ENCODE measurements around the gene TAX1BP3. TPM values are rescaled to one million over a fixed set of nuclear protein-coding genes. Genes with fewer than 3 reads are reported as not detected.

TAX1BP3 gene
- total and polyA plus RNA-seq, 2 of the 13 experiments (the other 11 are each of a cell fraction or from before 2014, with no cell fraction given), result 16.7 to 45.1 TPM

GRCh38 chr17:3635474-3636153 is 32.8 kb downstream of the TAX1BP3 start (continued):
- TF ChIP-seq ZNF33A (CRISPR knock-in tag; IDR thresholded peaks at IDR 0.05; ENCODE audit: borderline replicate concordance), result no peak
- TF ChIP-seq, protein P1, sequence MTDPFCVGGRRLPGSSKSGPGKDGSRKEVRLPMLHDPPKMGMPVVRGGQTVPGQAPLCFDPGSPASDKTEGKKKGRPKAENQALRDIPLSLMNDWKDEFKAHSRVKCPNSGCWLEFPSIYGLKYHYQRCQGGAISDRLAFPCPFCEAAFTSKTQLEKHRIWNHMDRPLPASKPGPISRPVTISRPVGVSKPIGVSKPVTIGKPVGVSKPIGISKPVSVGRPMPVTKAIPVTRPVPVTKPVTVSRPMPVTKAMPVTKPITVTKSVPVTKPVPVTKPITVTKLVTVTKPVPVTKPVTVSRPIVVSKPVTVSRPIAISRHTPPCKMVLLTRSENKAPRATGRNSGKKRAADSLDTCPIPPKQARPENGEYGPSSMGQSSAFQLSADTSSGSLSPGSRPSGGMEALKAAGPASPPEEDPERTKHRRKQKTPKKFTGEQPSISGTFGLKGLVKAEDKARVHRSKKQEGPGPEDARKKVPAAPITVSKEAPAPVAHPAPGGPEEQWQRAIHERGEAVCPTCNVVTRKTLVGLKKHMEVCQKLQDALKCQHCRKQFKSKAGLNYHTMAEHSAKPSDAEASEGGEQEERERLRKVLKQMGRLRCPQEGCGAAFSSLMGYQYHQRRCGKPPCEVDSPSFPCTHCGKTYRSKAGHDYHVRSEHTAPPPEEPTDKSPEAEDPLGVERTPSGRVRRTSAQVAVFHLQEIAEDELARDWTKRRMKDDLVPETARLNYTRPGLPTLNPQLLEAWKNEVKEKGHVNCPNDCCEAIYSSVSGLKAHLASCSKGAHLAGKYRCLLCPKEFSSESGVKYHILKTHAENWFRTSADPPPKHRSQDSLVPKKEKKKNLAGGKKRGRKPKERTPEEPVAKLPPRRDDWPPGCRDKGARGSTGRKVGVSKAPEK (CRISPR knock-in tag; IDR thresholded peaks at IDR 0.05; ENCODE audit: borderline replicate concordance), result no peak
- TF ChIP-seq ZNF276 (CRISPR knock-in tag; IDR thresholded peaks at IDR 0.05; ENCODE audit: low read depth), result 0 out of 2 replicates have a peak, but pooled peaks have one; percentile 9
- no peak for TF ChIP-seq MBD4 (IDR thresholded peaks at IDR 0.05; ENCODE audit: borderline replicate concordance, low read length)
- TF ChIP-seq, protein P2, sequence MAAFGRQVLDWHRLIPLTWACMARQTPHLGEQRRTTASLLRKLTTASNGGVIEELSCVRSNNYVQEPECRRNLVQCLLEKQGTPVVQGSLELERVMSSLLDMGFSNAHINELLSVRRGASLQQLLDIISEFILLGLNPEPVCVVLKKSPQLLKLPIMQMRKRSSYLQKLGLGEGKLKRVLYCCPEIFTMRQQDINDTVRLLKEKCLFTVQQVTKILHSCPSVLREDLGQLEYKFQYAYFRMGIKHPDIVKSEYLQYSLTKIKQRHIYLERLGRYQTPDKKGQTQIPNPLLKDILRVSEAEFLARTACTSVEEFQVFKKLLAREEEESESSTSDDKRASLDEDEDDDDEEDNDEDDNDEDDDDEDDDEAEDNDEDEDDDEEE (CRISPR knock-in tag; IDR thresholded peaks at IDR 0.05), result no peak
- TF ChIP-seq, protein P3, sequence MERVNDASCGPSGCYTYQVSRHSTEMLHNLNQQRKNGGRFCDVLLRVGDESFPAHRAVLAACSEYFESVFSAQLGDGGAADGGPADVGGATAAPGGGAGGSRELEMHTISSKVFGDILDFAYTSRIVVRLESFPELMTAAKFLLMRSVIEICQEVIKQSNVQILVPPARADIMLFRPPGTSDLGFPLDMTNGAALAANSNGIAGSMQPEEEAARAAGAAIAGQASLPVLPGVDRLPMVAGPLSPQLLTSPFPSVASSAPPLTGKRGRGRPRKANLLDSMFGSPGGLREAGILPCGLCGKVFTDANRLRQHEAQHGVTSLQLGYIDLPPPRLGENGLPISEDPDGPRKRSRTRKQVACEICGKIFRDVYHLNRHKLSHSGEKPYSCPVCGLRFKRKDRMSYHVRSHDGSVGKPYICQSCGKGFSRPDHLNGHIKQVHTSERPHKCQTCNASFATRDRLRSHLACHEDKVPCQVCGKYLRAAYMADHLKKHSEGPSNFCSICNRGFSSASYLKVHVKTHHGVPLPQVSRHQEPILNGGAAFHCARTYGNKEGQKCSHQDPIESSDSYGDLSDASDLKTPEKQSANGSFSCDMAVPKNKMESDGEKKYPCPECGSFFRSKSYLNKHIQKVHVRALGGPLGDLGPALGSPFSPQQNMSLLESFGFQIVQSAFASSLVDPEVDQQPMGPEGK (CRISPR knock-in tag; IDR thresholded peaks at IDR 0.05), result no peak; the same call in 1 of the 2 replicates
- no peak for TF ChIP-seq ZBTB1 (CRISPR knock-in tag; IDR thresholded peaks at IDR 0.05; ENCODE audit: borderline replicate concordance)
- TF ChIP-seq MXI1 (IDR thresholded peaks at IDR 0.05; ENCODE audit: borderline replicate concordance, low read depth, low read length), result no peak
- TF ChIP-seq, protein P4, sequence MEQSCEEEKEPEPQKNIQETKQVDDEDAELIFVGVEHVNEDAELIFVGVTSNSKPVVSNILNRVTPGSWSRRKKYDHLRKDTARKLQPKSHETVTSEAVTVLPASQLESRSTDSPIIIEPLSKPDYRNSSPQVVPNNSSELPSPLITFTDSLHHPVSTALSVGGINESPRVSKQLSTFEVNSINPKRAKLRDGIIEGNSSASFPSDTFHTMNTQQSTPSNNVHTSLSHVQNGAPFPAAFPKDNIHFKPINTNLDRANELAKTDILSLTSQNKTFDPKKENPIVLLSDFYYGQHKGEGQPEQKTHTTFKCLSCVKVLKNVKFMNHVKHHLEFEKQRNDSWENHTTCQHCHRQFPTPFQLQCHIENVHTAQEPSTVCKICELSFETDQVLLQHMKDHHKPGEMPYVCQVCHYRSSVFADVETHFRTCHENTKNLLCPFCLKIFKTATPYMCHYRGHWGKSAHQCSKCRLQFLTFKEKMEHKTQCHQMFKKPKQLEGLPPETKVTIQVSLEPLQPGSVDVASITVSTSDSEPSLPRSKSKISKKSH (CRISPR knock-in tag; IDR thresholded peaks at IDR 0.05; ENCODE audit: borderline replicate concordance), result no peak; the same call in 1 of the 2 replicates
- TF ChIP-seq ZNF678 (CRISPR knock-in tag; IDR thresholded peaks at IDR 0.05), result no peak
- no peak for TF ChIP-seq ZNF503 (CRISPR knock-in tag; IDR thresholded peaks at IDR 0.05)
- TF ChIP-seq PHF5A (CRISPR knock-in tag; IDR thresholded peaks at IDR 0.05; ENCODE audit: low read depth, unreplicated experiment), result no peak
- TF ChIP-seq ZBTB38 (CRISPR knock-in tag; IDR thresholded peaks at IDR 0.05), result no peak
